Measurements from ENCODE around the gene MAGI2.

- no peak for TF ChIP-seq EZH2 (IDR thresholded peaks at IDR 0.05; ENCODE audit: borderline replicate concordance, low read length)
- no peak for TF ChIP-seq CTCF (conservative IDR thresholded peaks at IDR 0.05 in 1 of 2, IDR thresholded peaks at IDR 0.05 in 1 of 2; ENCODE audit: extremely low read depth in 1 of 2, insufficient read depth in 1 of 2, low read depth in 1 of 2, low read length in 2 of 2)
Observed at GRCh38 chr7:78081888-78082287, 1371.6 kb downstream of the MAGI2 start.
